SK-N-SH (cell line): ENCODE measurements around the gene AMPD2.

Source experiments
- EZH2phosphoT487 ChIP-seq: fragments of 200-600 bp; sonication (generic); IDR thresholded peaks from 2 replicates; pipeline ENCODE4 v1.6.1; 2017; ENCODE audit warnings: low read depth, mixed run types, mild to moderate bottlenecking, antibody characterized with exemption, moderate library complexity, borderline replicate concordance
- FOSL2 ChIP-seq: IDR thresholded peaks from 2 replicates; pipeline ENCODE4 v1.4.0; 2012; ENCODE audit warnings: low read depth, mild to moderate bottlenecking, moderate library complexity, borderline replicate concordance
- GABPA ChIP-seq: IDR thresholded peaks from 2 replicates; pipeline ENCODE4 v1.4.0; 2012; ENCODE audit warnings: low read depth, mild to moderate bottlenecking
- GATA2 ChIP-seq: sonication (generic); formaldehyde crosslinking; IDR thresholded peaks from 2 replicates; pipeline ENCODE4 v1.5.0; 2020; ENCODE audit warnings: mild to moderate bottlenecking, missing genetic modification reagents
- MXI1 ChIP-seq: IDR thresholded peaks from 2 replicates; pipeline ENCODE4 v1.6.1; 2012; ENCODE audit warnings: mild to moderate bottlenecking, low read depth, low read length, improper control_type of control experiment
- RFX5 ChIP-seq: IDR thresholded peaks from 2 replicates; pipeline ENCODE4 v1.6.1; 2012; ENCODE audit warnings: mild to moderate bottlenecking, improper control_type of control experiment, low read length
- TF ChIP-seq, protein P1 (sequence below): fragments of 200-600 bp; sonication (generic); IDR thresholded peaks from 2 replicates; pipeline ENCODE4 v1.6.1; 2017; ENCODE audit warnings: antibody characterized with exemption, mild to moderate bottlenecking, moderate library complexity

DNA sequence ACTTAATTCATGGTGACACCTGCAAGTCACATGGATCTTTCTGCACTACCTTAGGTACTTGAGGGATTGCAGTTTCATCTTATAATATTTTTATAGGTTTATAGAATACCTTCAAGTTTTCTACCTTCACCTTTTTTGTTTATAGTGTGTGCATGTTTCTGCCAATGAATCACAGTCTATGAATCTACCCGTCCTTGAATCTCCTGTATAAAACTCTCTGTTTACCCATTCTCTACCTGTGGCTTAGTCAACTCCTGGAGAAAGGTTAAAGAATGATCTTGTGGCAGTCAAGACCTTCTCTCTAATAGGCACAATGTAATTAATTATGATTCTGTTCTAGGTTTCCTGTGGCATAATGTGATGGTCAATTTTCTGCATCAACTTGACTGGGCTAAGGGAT lies 45.0 kb downstream of the AMPD2 start:
- TF ChIP-seq GATA2 (CRISPR knock-in tag) (no peak), RFX5 (no peak), GABPA (no peak), FOSL2 (no peak), MXI1 (no peak), EZH2phosphoT487 (no peak)
- TF ChIP-seq, protein P1, sequence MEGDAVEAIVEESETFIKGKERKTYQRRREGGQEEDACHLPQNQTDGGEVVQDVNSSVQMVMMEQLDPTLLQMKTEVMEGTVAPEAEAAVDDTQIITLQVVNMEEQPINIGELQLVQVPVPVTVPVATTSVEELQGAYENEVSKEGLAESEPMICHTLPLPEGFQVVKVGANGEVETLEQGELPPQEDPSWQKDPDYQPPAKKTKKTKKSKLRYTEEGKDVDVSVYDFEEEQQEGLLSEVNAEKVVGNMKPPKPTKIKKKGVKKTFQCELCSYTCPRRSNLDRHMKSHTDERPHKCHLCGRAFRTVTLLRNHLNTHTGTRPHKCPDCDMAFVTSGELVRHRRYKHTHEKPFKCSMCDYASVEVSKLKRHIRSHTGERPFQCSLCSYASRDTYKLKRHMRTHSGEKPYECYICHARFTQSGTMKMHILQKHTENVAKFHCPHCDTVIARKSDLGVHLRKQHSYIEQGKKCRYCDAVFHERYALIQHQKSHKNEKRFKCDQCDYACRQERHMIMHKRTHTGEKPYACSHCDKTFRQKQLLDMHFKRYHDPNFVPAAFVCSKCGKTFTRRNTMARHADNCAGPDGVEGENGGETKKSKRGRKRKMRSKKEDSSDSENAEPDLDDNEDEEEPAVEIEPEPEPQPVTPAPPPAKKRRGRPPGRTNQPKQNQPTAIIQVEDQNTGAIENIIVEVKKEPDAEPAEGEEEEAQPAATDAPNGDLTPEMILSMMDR, result no peak
